GM21825 (cell line): ENCODE results near the gene NDST3.
A peak's percentile ranks its signal among the peaks of the same experiment; 100 is the strongest.

Experiments used
- ATAC-seq: cut with Tn5 transposase; IDR thresholded peaks from one replicate; pipeline ENCODE4 v1.9.1; 2021; ENCODE audit warnings: mild to moderate bottlenecking, moderate library complexity; ENCODE audit not compliant: unreplicated experiment

The NDST3 gene

GRCh38 chr4:118076958-118077766 is 42.9 kb downstream of the NDST3 start:
- no peak for ATAC-seq

- no peak for ATAC-seq
These were observed 43.5 kb downstream of the NDST3 start for GRCh38 chr4:118077767-118078105.

GRCh38 chr4:118081434-118081833 is 47.1 kb downstream of the NDST3 start:
- no peak for ATAC-seq

GRCh38 chr4:118082182-118082581 is 47.9 kb downstream of the NDST3 start:
- ATAC-seq: no peak

DNA sequence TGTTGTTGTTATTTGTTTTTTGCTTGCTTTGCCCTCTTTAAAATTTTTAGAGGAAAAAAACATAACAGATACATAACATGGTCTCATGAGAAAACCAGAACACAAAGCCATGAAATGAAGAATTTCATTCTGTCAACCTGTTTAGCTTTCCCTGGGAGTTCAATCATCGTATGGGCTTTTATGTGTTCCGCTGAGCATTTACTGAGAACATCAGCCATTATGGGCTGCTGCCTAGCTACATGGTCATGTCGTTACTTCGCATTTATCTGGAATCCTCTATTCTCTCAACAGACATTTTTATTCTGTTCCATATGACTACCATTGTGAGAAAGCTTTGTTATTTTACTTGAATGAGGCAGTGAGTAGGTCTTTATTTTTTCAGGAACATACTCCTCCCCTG is 51.4 kb downstream of the NDST3 start:
- ATAC-seq: no peak

GRCh38 chr4:118086344-118086743 is 52.1 kb downstream of the NDST3 start:
- no peak for ATAC-seq

GRCh38 chr4:118087366-118087765 is 53.1 kb downstream of the NDST3 start:
- no peak for ATAC-seq

- no peak for ATAC-seq
These were observed 64.8 kb downstream of the NDST3 start for GRCh38 chr4:118099106-118099505.

GRCh38 chr4:118102195-118102594 is 67.9 kb downstream of the NDST3 start:
- ATAC-seq: no peak

DNA sequence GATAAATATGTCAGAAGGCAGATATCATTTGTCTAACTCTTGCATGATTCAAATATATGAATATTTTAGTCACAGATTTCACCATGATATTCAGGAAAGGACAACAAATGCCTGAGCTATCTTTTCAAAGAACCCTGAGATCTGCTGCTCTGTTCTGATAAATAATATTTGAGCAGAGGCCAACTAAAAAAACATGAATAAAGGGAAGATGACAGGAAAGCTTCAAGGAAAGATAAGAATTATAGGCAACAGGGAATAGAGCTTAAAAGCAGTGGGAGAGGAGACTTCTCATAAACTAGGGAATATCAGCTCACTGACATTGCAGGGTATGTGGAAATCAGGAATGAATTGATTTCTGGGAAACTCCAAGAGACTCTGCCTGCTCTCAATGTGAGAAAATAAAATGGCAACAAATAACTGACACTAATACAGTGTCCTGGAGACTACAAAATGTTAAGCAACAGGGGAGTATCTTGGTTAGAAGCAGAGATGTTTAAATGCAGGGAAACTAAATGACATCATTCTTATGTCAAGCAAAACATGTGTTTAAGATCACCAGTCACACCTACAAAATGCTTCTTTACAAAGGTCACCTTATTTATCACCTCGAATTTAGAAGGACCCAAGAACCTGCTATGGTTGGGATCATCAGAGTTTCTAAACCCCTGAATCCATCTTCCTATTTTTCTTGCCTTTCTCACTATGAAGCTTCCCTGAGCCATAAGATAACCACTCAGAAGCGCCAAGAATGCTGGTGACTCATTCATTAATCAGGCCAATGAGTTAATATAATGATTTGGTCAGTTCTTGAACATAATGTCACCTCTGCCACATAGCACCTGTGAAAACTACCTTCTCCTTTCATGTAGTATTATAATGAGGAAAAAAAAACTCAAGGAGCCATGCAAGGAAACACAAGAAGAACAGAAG is 78.1 kb downstream of the NDST3 start:
- ATAC-seq: no peak

DNA sequence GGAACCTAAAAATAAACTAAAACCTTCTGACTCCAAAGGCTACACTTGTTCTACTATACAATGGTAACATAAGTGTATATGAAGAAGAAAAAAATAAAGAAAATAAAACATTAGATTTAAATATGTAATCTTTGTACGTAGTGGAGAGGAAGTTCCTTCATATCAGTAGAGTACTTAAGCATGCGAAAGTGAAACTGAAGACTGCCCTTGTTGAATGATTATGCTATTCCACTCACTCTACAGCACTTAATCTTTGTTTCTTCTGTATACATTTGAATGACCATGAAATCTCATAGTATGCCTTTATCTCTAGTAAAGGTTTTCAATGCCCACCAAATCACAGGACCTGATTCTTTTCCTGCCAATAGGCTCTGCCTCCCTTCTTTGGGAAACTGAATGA is 78.9 kb downstream of the NDST3 start:
- ATAC-seq: peak; percentile 81

DNA sequence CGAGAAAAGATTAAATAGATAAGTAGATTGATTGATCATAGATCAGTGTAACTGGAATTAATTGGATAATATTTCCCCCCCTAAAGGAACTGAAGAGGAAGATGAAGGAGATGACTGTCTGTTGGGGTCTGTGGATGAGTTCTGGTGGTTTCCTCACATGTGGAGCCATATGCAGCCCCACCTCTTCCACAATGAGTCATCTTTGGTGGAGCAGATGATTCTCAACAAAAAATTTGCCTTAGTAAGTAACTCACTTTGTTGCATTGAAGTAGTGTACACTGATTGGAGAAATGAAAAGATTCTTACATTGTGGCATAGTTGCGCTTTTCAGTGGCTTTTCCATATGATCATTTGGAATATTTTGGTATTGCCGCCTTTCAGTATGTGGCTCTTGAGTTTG is 80.4 kb downstream of the NDST3 start:
- ATAC-seq: no peak

DNA sequence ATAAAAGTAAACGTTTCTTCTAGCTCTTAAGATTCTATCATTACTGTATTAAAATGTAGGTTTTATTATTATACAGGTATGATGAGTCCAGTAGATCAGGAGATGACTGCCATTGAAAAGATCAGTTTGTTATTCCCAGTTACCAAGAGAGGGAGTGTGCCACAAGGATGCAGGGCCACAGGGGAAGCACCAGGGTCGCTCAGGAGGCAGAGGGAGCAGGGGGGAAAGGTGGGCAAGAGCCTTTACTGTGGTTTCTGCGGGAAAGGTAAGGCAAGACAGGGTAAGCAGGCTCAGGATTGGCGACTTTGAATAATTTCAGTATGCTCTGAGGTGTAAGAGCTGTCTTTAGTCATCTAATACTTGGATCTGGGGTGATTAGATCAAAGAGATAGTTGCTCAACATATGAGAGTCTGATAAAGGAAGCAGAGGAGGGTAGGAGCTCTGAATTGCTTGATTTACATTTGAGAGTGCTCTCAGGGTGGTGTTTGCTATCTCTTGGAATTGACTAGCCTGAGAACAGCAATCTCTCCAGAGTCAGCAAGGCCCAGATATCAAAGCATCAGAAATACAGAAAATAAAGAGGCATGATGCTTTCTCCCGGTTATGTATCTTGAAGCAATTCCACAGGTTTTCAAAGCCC is 86.0 kb downstream of the NDST3 start:
- ATAC-seq: no peak

GRCh38 chr4:118124997-118125396 is 90.7 kb downstream of the NDST3 start:
- no peak for ATAC-seq

DNA sequence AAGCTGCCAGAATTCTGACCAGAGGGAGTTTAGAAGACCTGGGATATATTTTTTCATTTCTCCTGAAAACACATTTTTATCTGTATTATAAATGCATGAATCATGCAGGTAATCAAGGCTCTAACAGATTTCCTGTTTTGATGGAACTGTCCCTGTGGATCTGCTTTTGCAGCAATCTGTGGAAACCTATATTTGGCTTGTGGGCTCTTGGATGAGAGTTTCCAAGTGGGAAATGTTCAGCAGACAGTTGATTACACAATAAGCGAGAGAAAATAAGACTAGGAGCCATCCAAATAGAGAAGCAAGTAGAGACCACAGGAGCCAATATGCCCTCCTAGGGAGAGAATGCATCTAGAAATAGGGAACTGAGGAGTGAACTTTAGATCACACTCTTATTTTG is 105.0 kb downstream of the NDST3 start:
- ATAC-seq: no peak

DNA sequence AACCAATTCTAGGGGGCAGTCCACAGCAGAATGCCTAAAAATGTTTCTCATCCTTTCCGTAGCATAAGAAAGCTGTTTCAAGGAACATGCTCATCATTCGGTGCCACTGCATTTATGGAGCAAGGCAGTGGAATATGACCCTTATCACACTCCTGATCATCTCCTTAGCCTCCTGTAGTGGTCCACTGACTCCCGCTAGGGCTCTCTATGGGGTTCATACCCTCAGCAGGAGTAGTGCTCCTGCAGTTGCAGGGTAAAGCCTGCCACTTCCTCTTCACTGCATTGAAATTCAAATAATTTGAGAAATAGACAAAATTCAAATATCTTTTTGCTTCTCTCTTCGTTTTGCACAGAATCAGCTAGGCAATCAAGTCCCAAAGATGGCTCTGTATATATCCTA is 107.0 kb downstream of the NDST3 start:
- ATAC-seq: no peak

DNA sequence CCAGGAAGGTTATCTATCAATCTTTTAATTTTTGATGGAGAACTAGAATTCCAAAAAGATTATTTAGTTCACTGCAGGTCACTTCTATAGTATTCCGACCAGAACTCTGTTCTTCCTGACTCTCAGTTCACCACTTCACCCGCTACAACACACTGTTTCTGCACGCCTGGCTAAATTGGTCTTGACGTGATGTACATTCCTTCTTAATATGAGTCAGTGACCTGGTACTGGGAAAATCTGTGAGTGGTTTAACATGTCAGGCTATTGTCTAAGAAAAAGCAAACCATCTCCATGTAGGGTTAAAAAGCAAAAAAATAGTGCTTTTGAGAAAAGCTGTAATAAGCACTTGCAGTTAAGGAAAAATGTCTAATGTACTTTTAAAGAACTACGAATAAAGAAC is 120.4 kb downstream of the NDST3 start:
- no peak for ATAC-seq

DNA sequence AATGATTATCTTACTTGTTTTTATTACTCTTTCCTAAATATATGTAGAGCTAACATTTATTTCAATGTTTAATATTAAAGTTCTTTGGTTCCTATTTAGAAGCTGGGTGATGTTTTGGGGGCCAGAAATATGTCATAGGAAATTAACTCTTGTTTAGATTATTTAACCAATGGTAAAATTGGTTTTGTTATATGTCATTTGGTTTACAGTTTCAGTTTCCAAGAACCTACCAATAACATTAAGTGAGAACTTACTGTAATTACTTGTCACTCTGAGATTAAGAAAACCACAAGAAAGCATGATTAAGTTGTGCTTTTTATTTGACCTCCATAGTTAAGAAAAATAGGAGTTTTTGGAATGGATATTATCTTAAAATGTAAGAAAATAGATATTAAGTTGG is 121.2 kb downstream of the NDST3 start:
- ATAC-seq: no peak

DNA sequence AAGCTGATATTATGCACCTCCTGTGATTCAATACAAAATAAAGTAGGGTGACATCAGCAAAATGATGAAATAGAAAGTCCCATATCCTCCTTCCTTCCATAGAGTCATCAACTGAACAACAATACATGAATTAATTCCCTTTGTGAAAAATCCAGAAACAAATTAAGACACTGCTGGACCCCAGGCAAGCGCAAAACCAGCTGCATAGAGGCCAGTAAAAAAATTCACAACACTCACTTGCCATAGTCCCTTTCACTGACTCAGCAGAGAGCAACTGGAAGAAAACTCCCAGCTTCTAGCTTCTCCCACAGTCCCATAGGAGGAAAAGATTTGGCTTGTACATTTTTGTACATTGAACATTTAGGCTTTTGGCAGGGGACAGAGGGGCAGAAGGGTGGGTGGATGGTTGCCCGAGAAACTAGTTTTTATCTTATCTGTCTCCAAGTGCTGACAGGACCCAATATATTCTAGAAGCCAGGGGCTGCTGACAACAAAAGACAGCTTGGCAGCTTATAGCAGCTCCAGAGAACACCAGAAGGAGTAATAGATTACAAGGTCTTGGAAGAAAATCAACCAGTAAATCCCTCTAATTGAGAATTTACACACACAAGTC is 124.6 kb downstream of the NDST3 start:
- no peak for ATAC-seq

GRCh38 chr4:118167306-118167705 is 133.0 kb downstream of the NDST3 start:
- ATAC-seq: no peak

DNA sequence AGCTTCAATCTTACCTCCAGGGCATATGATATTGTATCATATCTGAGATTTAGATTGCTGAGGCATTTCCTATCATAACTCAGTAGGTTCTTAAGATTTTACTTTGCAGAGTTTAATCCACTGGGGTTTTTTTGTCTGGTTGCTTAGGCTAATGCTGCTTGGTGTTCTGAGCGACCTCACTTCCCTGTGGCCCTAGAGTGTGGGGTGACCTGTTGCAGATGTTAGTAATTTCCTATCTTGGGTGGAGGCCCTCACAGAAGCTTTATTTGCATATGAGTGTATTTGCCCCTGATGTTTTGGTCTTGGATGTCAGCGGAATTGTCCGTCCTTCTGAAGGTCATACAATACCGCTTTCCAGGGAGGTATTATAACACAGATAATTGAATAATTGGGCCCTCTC is 137.1 kb downstream of the NDST3 start:
- ATAC-seq: no peak
